ENCODE measurements around the gene RAMP3. TPM values are rescaled to one million over a fixed set of nuclear protein-coding genes. Genes with fewer than 3 reads are reported as not detected.

RAMP3 gene
- total and polyA plus RNA-seq, 2 donors (not counting 1 experiment from before 2014, with no cell fraction given): not detected

DNA sequence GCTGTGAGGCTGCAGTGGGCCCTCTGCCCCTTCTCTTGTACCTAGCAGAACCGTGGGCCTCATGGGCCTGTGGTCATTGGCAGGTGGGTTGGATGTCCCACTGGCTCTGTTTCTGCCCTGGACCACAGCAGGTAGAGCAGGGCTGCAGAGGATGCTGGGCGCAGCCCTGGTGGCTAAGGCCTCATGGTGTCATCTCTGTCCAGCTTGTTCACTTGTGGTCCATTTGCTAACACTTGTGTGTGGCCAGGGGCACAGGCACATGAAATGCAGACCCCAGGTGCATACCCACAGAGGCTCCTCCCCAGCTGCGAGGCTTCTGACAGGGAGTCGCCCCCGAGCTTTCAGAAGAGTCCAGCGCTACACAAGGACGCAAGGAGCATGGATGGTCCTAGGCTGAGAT, 23.7 kb upstream of the RAMP3 start:
- Mint-ChIP-seq H3K27me3 (no peaks in the 10 kb centered on the region), H3K27ac (no peak overlapping the region), H3K9me3 (ENCODE audit: insufficient read depth) (no peaks in the 10 kb centered on the region), H3K4me3 (no peak overlapping the region), H3K4me1 (peaks cover 9% of the 10 kb centered on the region)
- 91% methylated on average over 7 of the region's 7 CpGs for WGBS (ENCODE audit: insufficient coverage)
- Histone ChIP-seq H3K27me3 (replicated peaks in 1 of 4; ENCODE audit: control extremely low read depth in 1 of 4, control insufficient read depth in 3 of 4, insufficient read depth in 4 of 4, low read length in 3 of 4) (peaks cover 0 to 3% (median 0%) of the 10 kb centered on the region in 4 experiments), H3K4me3 (ENCODE audit: control extremely low read depth in 1 of 5, extremely low read depth in 1 of 5, insufficient read depth in 1 of 5, low read depth in 2 of 5, low read length in 4 of 5) (no peak overlapping the region), H3K36me3 (replicated peaks in 1 of 2; ENCODE audit: control extremely low read depth in 1 of 2, control insufficient read depth in 1 of 2, extremely low read depth in 1 of 2, insufficient read depth in 2 of 2, low read length in 1 of 2) (no peaks in the 10 kb centered on the region), H4K20me1 (ENCODE audit: control insufficient read depth, insufficient read depth, low read length, poor library complexity, severe bottlenecking) (no peaks in the 10 kb centered on the region), H3K4me1 (ENCODE audit: control insufficient read depth in 2 of 2, insufficient read depth in 2 of 2, low read length in 2 of 2) (peaks cover 5 to 13% of the 10 kb centered on the region in 2 donors), H3K9ac (ENCODE audit: low read length) (no peak overlapping the region), H3K4me2 (replicated peaks; ENCODE audit: low read depth, low read length, poor library complexity, severe bottlenecking) (no peak overlapping the region), H3K79me2 (ENCODE audit: control insufficient read depth, insufficient read depth, low read length) (no peaks in the 10 kb centered on the region), H2AFZ (ENCODE audit: insufficient read depth, low read depth, low read length, poor library complexity, severe bottlenecking) (no peak overlapping the region), H3K9me3 (ENCODE audit: control extremely low read depth in 1 of 3, control insufficient read depth in 2 of 3, insufficient read depth in 1 of 3, low read length in 2 of 3) (no peaks in the 10 kb centered on the region), H3K27ac (ENCODE audit: low read length in 2 of 2) (no peak overlapping the region)
- POLR2A ChIA-PET: no interaction called here
- intact Hi-C loops (cut with micrococcal nuclease): no loop called here
- ATAC-seq (ENCODE audit: low read depth) (no peak), DNase-seq (no peak)
- TF ChIP-seq, protein P1, sequence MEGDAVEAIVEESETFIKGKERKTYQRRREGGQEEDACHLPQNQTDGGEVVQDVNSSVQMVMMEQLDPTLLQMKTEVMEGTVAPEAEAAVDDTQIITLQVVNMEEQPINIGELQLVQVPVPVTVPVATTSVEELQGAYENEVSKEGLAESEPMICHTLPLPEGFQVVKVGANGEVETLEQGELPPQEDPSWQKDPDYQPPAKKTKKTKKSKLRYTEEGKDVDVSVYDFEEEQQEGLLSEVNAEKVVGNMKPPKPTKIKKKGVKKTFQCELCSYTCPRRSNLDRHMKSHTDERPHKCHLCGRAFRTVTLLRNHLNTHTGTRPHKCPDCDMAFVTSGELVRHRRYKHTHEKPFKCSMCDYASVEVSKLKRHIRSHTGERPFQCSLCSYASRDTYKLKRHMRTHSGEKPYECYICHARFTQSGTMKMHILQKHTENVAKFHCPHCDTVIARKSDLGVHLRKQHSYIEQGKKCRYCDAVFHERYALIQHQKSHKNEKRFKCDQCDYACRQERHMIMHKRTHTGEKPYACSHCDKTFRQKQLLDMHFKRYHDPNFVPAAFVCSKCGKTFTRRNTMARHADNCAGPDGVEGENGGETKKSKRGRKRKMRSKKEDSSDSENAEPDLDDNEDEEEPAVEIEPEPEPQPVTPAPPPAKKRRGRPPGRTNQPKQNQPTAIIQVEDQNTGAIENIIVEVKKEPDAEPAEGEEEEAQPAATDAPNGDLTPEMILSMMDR (IDR thresholded peaks at IDR 0.05): no peak
- no peak for TF ChIP-seq EZH2 (IDR thresholded peaks at IDR 0.05; ENCODE audit: borderline replicate concordance, insufficient read depth, low read depth, low read length, poor library complexity, severe bottlenecking)
- CTCF ChIA-PET: interaction anchor here (4.9 to 6.7 kb wide), 3 partner anchors 160 to 276 kb away, joined by 57 to 189 read pairs (median 125); no protein-coding TSS in a partner anchor

Measured in B cell (primary cell).